ENCODE results near the gene MLST8. TPM values are rescaled to one million over a fixed set of nuclear protein-coding genes. Genes with fewer than 3 reads are reported as not detected.
A peak's percentile ranks its signal among the peaks of the same experiment; 100 is the strongest.

Gene MLST8
- total and polyA plus RNA-seq, 2 donors (not counting 3 experiments of a cell fraction or from before 2014, with no cell fraction given), result 36.9 to 129 TPM

GRCh38 chr16:2212362-2213324, 7.4 kb downstream of the MLST8 start:
- intact Hi-C loops (cut with micrococcal nuclease) (no loop called here), dilution Hi-C loops (cut with MboI; ENCODE audit: extremely low pct_ligation_motif_present, low sequenced_read_pairs) (no loop called here)
- FAIRE-seq (peak; percentile 54), DNase-seq (ENCODE audit: low read depth, low spot score) (no peak)
- no peak overlapping the region for H2AFZ ChIP-seq (ENCODE audit: low read depth, low read length)
- H3K27ac ChIP-seq (ENCODE audit: insufficient read depth, low read depth, low read length), result no peak overlapping the region
- H3K4me3 ChIP-seq (replicated peaks in 1 of 3; ENCODE audit: insufficient read depth in 1 of 3, low read depth in 1 of 3, low read length in 3 of 3), result peak overlapping the region in 2 of 3 experiments; percentile 58 to 74
- no peaks in the 10 kb centered on the region for H3K9me3 ChIP-seq (replicated peaks; ENCODE audit: control insufficient read depth, insufficient read depth, low read length)
- TF ChIP-seq POLR2A (IDR thresholded peaks at IDR 0.05; ENCODE audit: low read depth, low read length) (peak; percentile 23), GATA2 (IDR thresholded peaks at IDR 0.05; ENCODE audit: insufficient read depth, insufficient read length, low read depth, low read length) (no peak), FOS (IDR thresholded peaks at IDR 0.05; ENCODE audit: borderline replicate concordance, insufficient read depth, low read length) (no peak), MYC (IDR thresholded peaks at IDR 0.05; ENCODE audit: low read depth, low read length) (no peak), POLR2AphosphoS5 (IDR thresholded peaks at IDR 0.05; ENCODE audit: insufficient read depth, low read depth, low read length) (peak; percentile 41), JUN (IDR thresholded peaks at IDR 0.05; ENCODE audit: borderline replicate concordance, insufficient read depth, insufficient read length, low read depth) (no peak), EZH2 (IDR thresholded peaks at IDR 0.05; ENCODE audit: borderline replicate concordance, low read depth, low read length, severe bottlenecking) (no peak), MAX (IDR thresholded peaks at IDR 0.05; ENCODE audit: insufficient read depth, insufficient read length) (no peak)
- TF ChIP-seq, protein P1, sequence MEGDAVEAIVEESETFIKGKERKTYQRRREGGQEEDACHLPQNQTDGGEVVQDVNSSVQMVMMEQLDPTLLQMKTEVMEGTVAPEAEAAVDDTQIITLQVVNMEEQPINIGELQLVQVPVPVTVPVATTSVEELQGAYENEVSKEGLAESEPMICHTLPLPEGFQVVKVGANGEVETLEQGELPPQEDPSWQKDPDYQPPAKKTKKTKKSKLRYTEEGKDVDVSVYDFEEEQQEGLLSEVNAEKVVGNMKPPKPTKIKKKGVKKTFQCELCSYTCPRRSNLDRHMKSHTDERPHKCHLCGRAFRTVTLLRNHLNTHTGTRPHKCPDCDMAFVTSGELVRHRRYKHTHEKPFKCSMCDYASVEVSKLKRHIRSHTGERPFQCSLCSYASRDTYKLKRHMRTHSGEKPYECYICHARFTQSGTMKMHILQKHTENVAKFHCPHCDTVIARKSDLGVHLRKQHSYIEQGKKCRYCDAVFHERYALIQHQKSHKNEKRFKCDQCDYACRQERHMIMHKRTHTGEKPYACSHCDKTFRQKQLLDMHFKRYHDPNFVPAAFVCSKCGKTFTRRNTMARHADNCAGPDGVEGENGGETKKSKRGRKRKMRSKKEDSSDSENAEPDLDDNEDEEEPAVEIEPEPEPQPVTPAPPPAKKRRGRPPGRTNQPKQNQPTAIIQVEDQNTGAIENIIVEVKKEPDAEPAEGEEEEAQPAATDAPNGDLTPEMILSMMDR (IDR thresholded peaks at IDR 0.05; ENCODE audit: extremely low read depth in 1 of 2, insufficient read depth in 1 of 2, low read depth in 1 of 2, low read length in 2 of 2), result no peak
- POLR2A ChIA-PET, result interaction anchor here (2.1 kb wide), 1 partner anchor 57 kb away, joined by 9 read pairs; the partner anchor contains the start of gene TRAF7
- CTCF ChIA-PET, result no interaction called here
- H3K79me2 ChIP-seq (ENCODE audit: control insufficient read depth, insufficient read depth, low read length), result peaks cover 25% of the 10 kb centered on the region
- no TSS peak for BruUV-seq (replicated peaks)
- no peaks in the 10 kb centered on the region for H3K9me1 ChIP-seq (replicated peaks; ENCODE audit: control insufficient read depth, extremely low read depth, insufficient read depth, low read length)
- peaks cover 0 to 15% of the 10 kb centered on the region in 2 experiments for H3K36me3 ChIP-seq (ENCODE audit: control insufficient read depth in 2 of 2, extremely low read depth in 1 of 2, insufficient read depth in 2 of 2, low read length in 2 of 2)
- no peaks in the 10 kb centered on the region for H3K27me3 ChIP-seq (ENCODE audit: control insufficient read depth in 2 of 2, insufficient read depth in 2 of 2, low read length in 2 of 2)
- peak overlapping the region; percentile 86 for H3K4me2 ChIP-seq (ENCODE audit: insufficient read depth, low read length)
- no peaks in the 10 kb centered on the region for H4K20me1 ChIP-seq (replicated peaks; ENCODE audit: control insufficient read depth, extremely low read depth, insufficient read depth, low read length)
- H3K4me1 ChIP-seq (ENCODE audit: control insufficient read depth, extremely low read depth, insufficient read depth, low read length), result peaks cover 15% of the 10 kb centered on the region
- peak overlapping the region; percentile 29 for H3K9ac ChIP-seq (replicated peaks; ENCODE audit: extremely low read depth, insufficient read depth, low read length)

Measured in endothelial cell of umbilical vein (primary cell).